Measurements from ENCODE around the gene DOCK4. TPM values are rescaled to one million over a fixed set of nuclear protein-coding genes. Genes with fewer than 3 reads are reported as not detected.

Gene DOCK4
- total RNA-seq, 1 experiment from 2014 or later, result 20.4 TPM

- ATAC-seq, result no peak
- CTCF ChIA-PET, result no interaction called here
- Mint-ChIP-seq H3K4me3 (no peak overlapping the region), H3K27me3 (ENCODE audit: low read depth) (no peaks in the 10 kb centered on the region), H3K27ac (no peak overlapping the region), H3K9me3 (peaks cover 3% of the 10 kb centered on the region), H3K36me3 (peaks cover 2% of the 10 kb centered on the region; the same call in 1 of the 2 replicates), H3K4me1 (peaks cover 27% of the 10 kb centered on the region)
- POLR2A ChIA-PET, result interaction anchor here (0.6 to 1.8 kb wide), 2 partner anchors 226 to 535 kb away, joined by 3 to 4 read pairs; partner anchors contain the start of gene IFRD1
- TF ChIP-seq, protein P1, sequence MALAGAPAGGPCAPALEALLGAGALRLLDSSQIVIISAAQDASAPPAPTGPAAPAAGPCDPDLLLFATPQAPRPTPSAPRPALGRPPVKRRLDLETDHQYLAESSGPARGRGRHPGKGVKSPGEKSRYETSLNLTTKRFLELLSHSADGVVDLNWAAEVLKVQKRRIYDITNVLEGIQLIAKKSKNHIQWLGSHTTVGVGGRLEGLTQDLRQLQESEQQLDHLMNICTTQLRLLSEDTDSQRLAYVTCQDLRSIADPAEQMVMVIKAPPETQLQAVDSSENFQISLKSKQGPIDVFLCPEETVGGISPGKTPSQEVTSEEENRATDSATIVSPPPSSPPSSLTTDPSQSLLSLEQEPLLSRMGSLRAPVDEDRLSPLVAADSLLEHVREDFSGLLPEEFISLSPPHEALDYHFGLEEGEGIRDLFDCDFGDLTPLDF (CRISPR knock-in tag; IDR thresholded peaks at IDR 0.05), result no peak
- TF ChIP-seq CBFB (CRISPR knock-in tag; IDR thresholded peaks at IDR 0.05; ENCODE audit: low read depth), result no peak
- TF ChIP-seq FOXP1 (CRISPR knock-in tag; IDR thresholded peaks at IDR 0.05; ENCODE audit: borderline replicate concordance), result no peak
- no peak for DNase-seq (ENCODE audit: low spot score)
Observed at GRCh38 chr7:112224186-112224585, 18.0 kb upstream of the DOCK4 start.

DNA sequence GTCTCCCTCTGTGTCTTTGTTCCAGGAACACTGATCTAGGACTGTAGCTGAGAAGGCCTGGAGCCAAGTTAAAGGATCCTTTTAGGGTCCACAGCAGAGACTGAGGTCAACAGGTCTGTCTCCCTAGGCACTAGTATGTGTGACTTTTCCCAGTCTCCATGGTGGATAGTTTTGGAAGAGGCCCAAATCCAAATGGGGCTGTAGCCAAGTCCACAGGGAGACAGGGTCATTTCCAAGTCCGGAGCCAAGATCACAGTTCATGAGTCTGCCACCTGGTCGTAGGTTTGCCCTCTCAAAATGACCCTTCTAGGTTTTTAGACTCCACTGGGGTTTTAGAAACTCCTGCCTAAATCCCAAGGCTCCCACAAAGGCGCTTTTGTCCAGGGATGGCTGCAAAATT is 17.1 kb upstream of the DOCK4 start:
- Mint-ChIP-seq H3K27me3 (ENCODE audit: low read depth) (no peaks in the 10 kb centered on the region), H3K4me3 (no peak overlapping the region), H3K4me1 (peaks cover 27% of the 10 kb centered on the region), H3K27ac (no peak overlapping the region), H3K9me3 (peaks cover 3% of the 10 kb centered on the region), H3K36me3 (peaks cover 2% of the 10 kb centered on the region; the same call in 1 of the 2 replicates)
- CTCF ChIA-PET, result no interaction called here
- POLR2A ChIA-PET, result no interaction called here
- TF ChIP-seq ESRRA (CRISPR knock-in tag; IDR thresholded peaks at IDR 0.05; ENCODE audit: borderline replicate concordance) (no peak), USF2 (CRISPR knock-in tag; IDR thresholded peaks at IDR 0.05) (no peak)
- no peak for ATAC-seq
- DNase-seq (ENCODE audit: low spot score), result no peak

GRCh38 chr7:112220877-112221434 is 14.8 kb upstream of the DOCK4 start:
- Mint-ChIP-seq H3K36me3 (peaks cover 2% of the 10 kb centered on the region; the same call in 1 of the 2 replicates), H3K27ac (no peak overlapping the region), H3K9me3 (no peaks in the 10 kb centered on the region), H3K4me1 (peaks cover 25% of the 10 kb centered on the region), H3K27me3 (ENCODE audit: low read depth) (no peaks in the 10 kb centered on the region), H3K4me3 (no peak overlapping the region)
- no peak for ATAC-seq
- TF ChIP-seq NFYB (CRISPR knock-in tag; conservative IDR thresholded peaks at IDR 0.05; ENCODE audit: low read depth) (no peak), ATF3 (CRISPR knock-in tag; conservative IDR thresholded peaks at IDR 0.05) (no peak), FOXP1 (CRISPR knock-in tag; IDR thresholded peaks at IDR 0.05; ENCODE audit: borderline replicate concordance) (no peak), FOXK1 (CRISPR knock-in tag; IDR thresholded peaks at IDR 0.05) (no peak)
- TF ChIP-seq, protein P2, sequence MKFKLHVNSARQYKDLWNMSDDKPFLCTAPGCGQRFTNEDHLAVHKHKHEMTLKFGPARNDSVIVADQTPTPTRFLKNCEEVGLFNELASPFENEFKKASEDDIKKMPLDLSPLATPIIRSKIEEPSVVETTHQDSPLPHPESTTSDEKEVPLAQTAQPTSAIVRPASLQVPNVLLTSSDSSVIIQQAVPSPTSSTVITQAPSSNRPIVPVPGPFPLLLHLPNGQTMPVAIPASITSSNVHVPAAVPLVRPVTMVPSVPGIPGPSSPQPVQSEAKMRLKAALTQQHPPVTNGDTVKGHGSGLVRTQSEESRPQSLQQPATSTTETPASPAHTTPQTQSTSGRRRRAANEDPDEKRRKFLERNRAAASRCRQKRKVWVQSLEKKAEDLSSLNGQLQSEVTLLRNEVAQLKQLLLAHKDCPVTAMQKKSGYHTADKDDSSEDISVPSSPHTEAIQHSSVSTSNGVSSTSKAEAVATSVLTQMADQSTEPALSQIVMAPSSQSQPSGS (CRISPR knock-in tag; IDR thresholded peaks at IDR 0.05; ENCODE audit: borderline replicate concordance, low read depth), result no peak
- ChIA-PET POLR2A (interaction anchor here (1.2 kb wide), 1 partner anchor 16 kb away, joined by 5 read pairs; no protein-coding TSS in a partner anchor), CTCF (no interaction called here)
- DNase-seq (ENCODE audit: low spot score), result no peak

- TF ChIP-seq NR2C2 (CRISPR knock-in tag; IDR thresholded peaks at IDR 0.05) (no peak), CBFB (CRISPR knock-in tag; IDR thresholded peaks at IDR 0.05; ENCODE audit: low read depth) (no peak), OVOL2 (CRISPR knock-in tag; IDR thresholded peaks at IDR 0.05; ENCODE audit: borderline replicate concordance) (no peak), FOXK1 (CRISPR knock-in tag; IDR thresholded peaks at IDR 0.05) (no peak), NR1H2 (CRISPR knock-in tag; IDR thresholded peaks at IDR 0.05) (no peak), ZNF423 (CRISPR knock-in tag; IDR thresholded peaks at IDR 0.05) (no peak), SMAD3 (CRISPR knock-in tag; IDR thresholded peaks at IDR 0.05; ENCODE audit: borderline replicate concordance) (no peak), GTF2I (CRISPR knock-in tag; conservative IDR thresholded peaks at IDR 0.05) (no peak)
- TF ChIP-seq, protein P3, sequence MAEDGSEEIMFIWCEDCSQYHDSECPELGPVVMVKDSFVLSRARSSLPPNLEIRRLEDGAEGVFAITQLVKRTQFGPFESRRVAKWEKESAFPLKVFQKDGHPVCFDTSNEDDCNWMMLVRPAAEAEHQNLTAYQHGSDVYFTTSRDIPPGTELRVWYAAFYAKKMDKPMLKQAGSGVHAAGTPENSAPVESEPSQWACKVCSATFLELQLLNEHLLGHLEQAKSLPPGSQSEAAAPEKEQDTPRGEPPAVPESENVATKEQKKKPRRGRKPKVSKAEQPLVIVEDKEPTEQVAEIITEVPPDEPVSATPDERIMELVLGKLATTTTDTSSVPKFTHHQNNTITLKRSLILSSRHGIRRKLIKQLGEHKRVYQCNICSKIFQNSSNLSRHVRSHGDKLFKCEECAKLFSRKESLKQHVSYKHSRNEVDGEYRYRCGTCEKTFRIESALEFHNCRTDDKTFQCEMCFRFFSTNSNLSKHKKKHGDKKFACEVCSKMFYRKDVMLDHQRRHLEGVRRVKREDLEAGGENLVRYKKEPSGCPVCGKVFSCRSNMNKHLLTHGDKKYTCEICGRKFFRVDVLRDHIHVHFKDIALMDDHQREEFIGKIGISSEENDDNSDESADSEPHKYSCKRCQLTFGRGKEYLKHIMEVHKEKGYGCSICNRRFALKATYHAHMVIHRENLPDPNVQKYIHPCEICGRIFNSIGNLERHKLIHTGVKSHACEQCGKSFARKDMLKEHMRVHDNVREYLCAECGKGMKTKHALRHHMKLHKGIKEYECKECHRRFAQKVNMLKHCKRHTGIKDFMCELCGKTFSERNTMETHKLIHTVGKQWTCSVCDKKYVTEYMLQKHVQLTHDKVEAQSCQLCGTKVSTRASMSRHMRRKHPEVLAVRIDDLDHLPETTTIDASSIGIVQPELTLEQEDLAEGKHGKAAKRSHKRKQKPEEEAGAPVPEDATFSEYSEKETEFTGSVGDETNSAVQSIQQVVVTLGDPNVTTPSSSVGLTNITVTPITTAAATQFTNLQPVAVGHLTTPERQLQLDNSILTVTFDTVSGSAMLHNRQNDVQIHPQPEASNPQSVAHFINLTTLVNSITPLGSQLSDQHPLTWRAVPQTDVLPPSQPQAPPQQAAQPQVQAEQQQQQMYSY (CRISPR knock-in tag; IDR thresholded peaks at IDR 0.05), result no peak
- CTCF ChIA-PET, result interaction anchor here (0.8 to 1.3 kb wide), 2 partner anchors 137 to 452 kb away, joined by 3 to 4 read pairs; no protein-coding TSS in a partner anchor
Observed at GRCh38 chr7:112215787-112216186, 9.6 kb upstream of the DOCK4 start.

More at GRCh38 chr7:112215787-112216186, 9.6 kb upstream of the DOCK4 start:
- Mint-ChIP-seq H3K27ac (no peak overlapping the region), H3K4me3 (no peak overlapping the region), H3K36me3 (no peaks in the 10 kb centered on the region), H3K9me3 (no peaks in the 10 kb centered on the region), H3K4me1 (peaks cover 57% of the 10 kb centered on the region), H3K27me3 (ENCODE audit: low read depth) (no peaks in the 10 kb centered on the region)
- POLR2A ChIA-PET, result no interaction called here
- DNase-seq (ENCODE audit: low spot score), result no peak
- ATAC-seq, result no peak
